ENCODE measurements around the gene CASKIN1. TPM values are rescaled to one million over a fixed set of nuclear protein-coding genes. Genes with fewer than 3 reads are reported as not detected.

Gene CASKIN1
- total RNA-seq, 3 donors from 2014 or later (not counting 1 experiment from before 2014, with no cell fraction given): not detected

GRCh38 chr16:2238838-2239675, 42.7 kb upstream of the CASKIN1 start:
- TF ChIP-seq CTCF (IDR thresholded peaks at IDR 0.05): no peak
- peaks cover 13% of the 10 kb centered on the region for H3K4me1 ChIP-seq (ENCODE audit: control insufficient read depth, insufficient read depth, low read length)
- Mint-ChIP-seq H3K4me1 (no peaks in the 10 kb centered on the region), H3K9me3 (no peaks in the 10 kb centered on the region), H3K27me3 (ENCODE audit: low read depth in 2 of 2) (no peaks in the 10 kb centered on the region), H3K36me3 (no peaks in the 10 kb centered on the region), H3K27ac (no peak overlapping the region), H3K4me3 (no peak overlapping the region)
- H3K9me3 ChIP-seq (ENCODE audit: control insufficient read depth, insufficient read depth, low read length): no peaks in the 10 kb centered on the region
- H3K36me3 ChIP-seq (ENCODE audit: control insufficient read depth, insufficient read depth, low read length): peaks cover 24% of the 10 kb centered on the region
- ATAC-seq (no peak), DNase-seq (no peak)
- intact Hi-C loops (cut with micrococcal nuclease): no loop called here
- no peak overlapping the region for H3K27ac ChIP-seq (ENCODE audit: low read length)
- H3K27me3 ChIP-seq (ENCODE audit: control insufficient read depth, insufficient read depth, low read length): peaks cover 6% of the 10 kb centered on the region
- 95% methylated on average over 15 of the region's 15 CpGs for WGBS (ENCODE audit: insufficient coverage)
- H3K4me3 ChIP-seq (ENCODE audit: low read length): no peak overlapping the region

- no peak for TF ChIP-seq CTCF (IDR thresholded peaks at IDR 0.05)
- H3K9me3 ChIP-seq (ENCODE audit: control insufficient read depth, insufficient read depth, low read length): no peaks in the 10 kb centered on the region
- H3K4me3 Mint-ChIP-seq: no peak overlapping the region
- no peaks in the 10 kb centered on the region for H3K27me3 Mint-ChIP-seq (ENCODE audit: low read depth in 2 of 2)
- intact Hi-C loops (cut with micrococcal nuclease): no loop called here
- no peaks in the 10 kb centered on the region for H3K36me3 Mint-ChIP-seq
- peaks cover 6% of the 10 kb centered on the region for H3K27me3 ChIP-seq (ENCODE audit: control insufficient read depth, insufficient read depth, low read length)
- ATAC-seq (no peak), DNase-seq (no peak)
- H3K4me1 ChIP-seq (ENCODE audit: control insufficient read depth, insufficient read depth, low read length): peaks cover 13% of the 10 kb centered on the region
- no peaks in the 10 kb centered on the region for H3K4me1 Mint-ChIP-seq
- H3K27ac Mint-ChIP-seq: no peak overlapping the region
- H3K27ac ChIP-seq (ENCODE audit: low read length): no peak overlapping the region
- H3K36me3 ChIP-seq (ENCODE audit: control insufficient read depth, insufficient read depth, low read length): peaks cover 30% of the 10 kb centered on the region
- H3K9me3 Mint-ChIP-seq: no peaks in the 10 kb centered on the region
- H3K4me3 ChIP-seq (ENCODE audit: low read length): no peak overlapping the region
- 72% methylated on average over 18 of the region's 18 CpGs for WGBS (ENCODE audit: insufficient coverage)
Measured at GRCh38 chr16:2238150-2238837, 41.9 kb upstream of the CASKIN1 start.

- Mint-ChIP-seq H3K27ac (no peak overlapping the region), H3K36me3 (no peaks in the 10 kb centered on the region), H3K4me1 (no peaks in the 10 kb centered on the region), H3K9me3 (no peaks in the 10 kb centered on the region), H3K27me3 (ENCODE audit: low read depth in 2 of 2) (no peaks in the 10 kb centered on the region), H3K4me3 (no peak overlapping the region)
- Histone ChIP-seq H3K27me3 (ENCODE audit: control insufficient read depth, insufficient read depth, low read length) (peaks cover 6% of the 10 kb centered on the region), H3K9me3 (ENCODE audit: control insufficient read depth, insufficient read depth, low read length) (no peaks in the 10 kb centered on the region), H3K4me3 (ENCODE audit: low read length) (no peak overlapping the region), H3K27ac (ENCODE audit: low read length) (no peak overlapping the region), H3K4me1 (ENCODE audit: control insufficient read depth, insufficient read depth, low read length) (peaks cover 13% of the 10 kb centered on the region), H3K36me3 (ENCODE audit: control insufficient read depth, insufficient read depth, low read length) (peaks cover 33% of the 10 kb centered on the region)
- intact Hi-C loops (cut with micrococcal nuclease): no loop called here
- 24% methylated on average over 65 of the region's 65 CpGs for WGBS (ENCODE audit: insufficient coverage)
- TF ChIP-seq CTCF (IDR thresholded peaks at IDR 0.05): no peak
- no peak for DNase-seq
- ATAC-seq: no peak
Measured at GRCh38 chr16:2237493-2238149, 41.2 kb upstream of the CASKIN1 start.

Measured in natural killer cell (primary cell).